B cell (primary cell): Measurements from ENCODE around the gene PARK7.

Source experiments
- CTCF ChIP-seq: fragments of 200-600 bp; IDR thresholded peaks from one replicate; pipeline ENCODE4 v1.8.0; 2022; ENCODE audit warnings: antibody characterized with exemption, mild to moderate bottlenecking
- EZH2 ChIP-seq: IDR thresholded peaks from 2 replicates; pipeline ENCODE4 v1.6.1; 2012; ENCODE audit warnings: borderline replicate concordance, low read depth, mild to moderate bottlenecking, moderate library complexity, low read length; ENCODE audit not compliant: insufficient read depth, poor library complexity, severe bottlenecking

- TF ChIP-seq CTCF (no peak), EZH2 (no peak)
Observed at GRCh38 chr1:8021676-8022266, 60.3 kb downstream of the PARK7 start.
